PC-9 (cell line): ENCODE measurements around the gene C21orf58. TPM values are rescaled to one million over a fixed set of nuclear protein-coding genes. Genes with fewer than 3 reads are reported as not detected.
"Not testable (repeated sequence)": the region's sequence is repeated elsewhere in the genome, so short reads cannot be mapped to it uniquely, and the experiment has no call there.

Experiments used
- Bru-seq: library from RNA; stranded (reverse); fragments of 400-500 nt; gene quantifications from one replicate; lab custom pipeline; 2021; lab: Mats Ljungman, UMichigan
- BruChase-seq, 2 experiments: library from RNA; stranded (reverse); fragments of 400-500 nt; gene quantifications; one replicate each; lab custom pipeline; 2021; lab: Mats Ljungman, UMichigan
- BruUV-seq: library from RNA; stranded (reverse); fragments of 400-500 nt; replicated peaks from 2 replicates; lab custom pipeline; 2021; lab: Mats Ljungman, UMichigan
- CTCF ChIA-PET: fragments of 300-600 bp; sonication (Branson Sonifier 250); formaldehyde crosslinking; loops from one replicate; lab custom pipeline; 2022; ENCODE audit warnings: antibody characterized with exemption; lab: Charles Lee
- POLR2A ChIA-PET: fragments of 300-600 bp; sonication (Branson Sonifier 250); formaldehyde crosslinking; loops from one replicate; lab custom pipeline; 2022; ENCODE audit warnings: antibody characterized with exemption; ENCODE audit not compliant: unreplicated experiment; lab: Charles Lee
- DNase-seq, 2 experiments: peaks; one replicate each; pipeline versions ENCODE4 v3.0.0 to v3.0.0-alpha.2; 2015 to 2022; ENCODE audit warnings: mixed read lengths in 1 of 2
- H2AFZ ChIP-seq: fragments of 200-600 bp; sonication (generic); 2 replicates; pipeline ENCODE4 v1.8.1; 2017; ENCODE audit warnings: antibody characterized with exemption
- H3F3A ChIP-seq: fragments of 200-600 bp; sonication (generic); 2 replicates; pipeline ENCODE4 v1.8.1; 2017; ENCODE audit warnings: antibody characterized with exemption, mild to moderate bottlenecking, low read depth; ENCODE audit not compliant: insufficient read depth
- H3K27ac ChIP-seq: fragments of 200-600 bp; sonication (generic); 2 replicates; pipeline ENCODE4 v1.6.1; 2016; ENCODE audit warnings: mixed run types
- H3K27me3 ChIP-seq: fragments of 200-600 bp; sonication (generic); 2 replicates; pipeline ENCODE4 v1.6.1; 2016; ENCODE audit warnings: low read depth, mixed run types; ENCODE audit not compliant: insufficient read depth
- H3K36me3 ChIP-seq: fragments of 200-600 bp; sonication (generic); 2 replicates; pipeline ENCODE4 v1.6.1; 2016; ENCODE audit warnings: low read depth, mixed run types
- H3K4me1 ChIP-seq: fragments of 200-600 bp; sonication (generic); replicated peaks from 2 replicates; pipeline ENCODE4 v1.6.1; 2016; ENCODE audit warnings: mixed run types; ENCODE audit not compliant: insufficient read depth
- H3K4me2 ChIP-seq: fragments of 200-600 bp; sonication (generic); 2 replicates; pipeline ENCODE4 v1.6.1; 2017; ENCODE audit warnings: mixed run types
- H3K4me3 ChIP-seq: fragments of 200-600 bp; sonication (generic); 2 replicates; pipeline ENCODE4 v1.6.1; 2016; ENCODE audit warnings: mixed run types
- H3K79me2 ChIP-seq: fragments of 200-600 bp; sonication (generic); 2 replicates; pipeline ENCODE4 v1.6.1; 2017; ENCODE audit warnings: low read depth, mixed run types
- H3K9me2 ChIP-seq: fragments of 200-600 bp; sonication (generic); 2 replicates; pipeline ENCODE4 v1.8.1; 2017; ENCODE audit warnings: mild to moderate bottlenecking; ENCODE audit not compliant: insufficient read depth
- H3K9me3 ChIP-seq: fragments of 200-600 bp; sonication (generic); 2 replicates; pipeline ENCODE4 v1.8.1; 2016; ENCODE audit warnings: low read depth; ENCODE audit not compliant: insufficient read depth
- H4K20me1 ChIP-seq: fragments of 200-600 bp; sonication (generic); 2 replicates; pipeline ENCODE4 v1.8.1; 2017; ENCODE audit not compliant: insufficient read depth
- EZH2 ChIP-seq: fragments of 200-600 bp; sonication (generic); IDR thresholded peaks from 2 replicates; pipeline ENCODE4 v1.8.0; 2017; ENCODE audit warnings: antibody characterized with exemption, low read depth
- intact Hi-C: fragments of 100-400 bp; cut with micrococcal nuclease; formaldehyde crosslinking; loops from one replicate; pipeline ENCODE4 v1.10.0; 2022; ENCODE audit not compliant: unreplicated experiment
- long read RNA-seq: library from polyadenylated mRNA; stranded (forward); transcript quantifications from one replicate; pipeline ENCODE4 v2.0.0, GENCODE V29; 2022
- total RNA-seq: library from RNA; stranded (reverse); gene quantifications from 2 replicates; pipeline ENCODE4 v1.2.3, GENCODE V29; 2021
- TF ChIP-seq, protein P1 (sequence below): fragments of 200-600 bp; sonication (generic); conservative IDR thresholded peaks from 2 replicates; pipeline ENCODE4 v1.6.1; 2017; ENCODE audit warnings: mixed run types, antibody characterized with exemption, mild to moderate bottlenecking, moderate library complexity

C21orf58 gene
- total RNA-seq (28.9 and 30.7 TPM in 2 replicates), Bru-seq, nascent RNA (percentile 69 among the genes with signal in this experiment), BruChase-seq, experiment 1, labeled RNA remaining after a 2-hour chase (percentile 59 among the genes with signal in this experiment), BruChase-seq, experiment 2, labeled RNA remaining after a 6-hour chase (percentile 60 among the genes with signal in this experiment)
- long read RNA-seq, transcript C21orf58-201 (8 exons, 2,975 nt): major isoform, 5 of 27 reads
- long read RNA-seq, partial matches to known transcripts: 8 of 27 reads
- long read RNA-seq, other reads (novel, unspliced or antisense): 14 of 27 reads

- ChIA-PET CTCF (no interaction called here), POLR2A (no interaction called here)
- Histone ChIP-seq H4K20me1 (no peaks in the 10 kb centered on the region), H3K4me1 (peaks cover 16% of the 10 kb centered on the region), H3K27me3 (no peaks in the 10 kb centered on the region), H3K4me2 (peak within 1 kb of the TSS; percentile 99), H3K4me3 (peak within 1 kb of the TSS; percentile 98), H3K9me3 (no peaks in the 10 kb centered on the region), H3K27ac (peak within 1 kb of the TSS; percentile 80), H2AFZ (peak within 1 kb of the TSS; percentile 96), H3F3A (peaks cover 8% of the 10 kb centered on the region; the same call in 1 of the 2 replicates), H3K79me2 (peaks cover 59% of the 10 kb centered on the region), H3K9me2 (no peaks in the 10 kb centered on the region), H3K36me3 (no peaks in the 10 kb centered on the region)
- no TSS peak for BruUV-seq
- peak; percentile 86 to 96 for DNase-seq
- intact Hi-C loops: loop anchor here (1.0 kb wide), 1 partner anchor 38 kb away; the partner anchor contains the start of gene YBEY
- no peak for TF ChIP-seq EZH2
- TF ChIP-seq, protein P1, sequence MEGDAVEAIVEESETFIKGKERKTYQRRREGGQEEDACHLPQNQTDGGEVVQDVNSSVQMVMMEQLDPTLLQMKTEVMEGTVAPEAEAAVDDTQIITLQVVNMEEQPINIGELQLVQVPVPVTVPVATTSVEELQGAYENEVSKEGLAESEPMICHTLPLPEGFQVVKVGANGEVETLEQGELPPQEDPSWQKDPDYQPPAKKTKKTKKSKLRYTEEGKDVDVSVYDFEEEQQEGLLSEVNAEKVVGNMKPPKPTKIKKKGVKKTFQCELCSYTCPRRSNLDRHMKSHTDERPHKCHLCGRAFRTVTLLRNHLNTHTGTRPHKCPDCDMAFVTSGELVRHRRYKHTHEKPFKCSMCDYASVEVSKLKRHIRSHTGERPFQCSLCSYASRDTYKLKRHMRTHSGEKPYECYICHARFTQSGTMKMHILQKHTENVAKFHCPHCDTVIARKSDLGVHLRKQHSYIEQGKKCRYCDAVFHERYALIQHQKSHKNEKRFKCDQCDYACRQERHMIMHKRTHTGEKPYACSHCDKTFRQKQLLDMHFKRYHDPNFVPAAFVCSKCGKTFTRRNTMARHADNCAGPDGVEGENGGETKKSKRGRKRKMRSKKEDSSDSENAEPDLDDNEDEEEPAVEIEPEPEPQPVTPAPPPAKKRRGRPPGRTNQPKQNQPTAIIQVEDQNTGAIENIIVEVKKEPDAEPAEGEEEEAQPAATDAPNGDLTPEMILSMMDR: no peak
Measured at GRCh38 chr21:46323710-46324389, at the start of gene C21orf58, which contains the start of gene PCNT. Gene C21orf58 (minus strand): TSS chr21:46323870. CDS start chr21:46322738, 1,132 bp downstream. Gene PCNT (plus strand): TSS chr21:46324156. CDS start chr21:46324229, 73 bp downstream.

GRCh38 chr21:46372947-46373346 lies 49.3 kb upstream of the C21orf58 start:
- CTCF ChIA-PET, H3K79me2 ChIP-seq, H3K27ac ChIP-seq, DNase-seq, H4K20me1 ChIP-seq, H3K27me3 ChIP-seq, H3K9me2 ChIP-seq, H3K4me1 ChIP-seq, H3K4me3 ChIP-seq, BruUV-seq, H3K4me2 ChIP-seq, intact Hi-C loops, H3K36me3 ChIP-seq, H2AFZ ChIP-seq, POLR2A ChIA-PET, H3F3A ChIP-seq, H3K9me3 ChIP-seq: not testable (repeated sequence)

- no TSS peak for BruUV-seq
- Histone ChIP-seq H3K9me2 (no peaks in the 10 kb centered on the region), H3K27me3 (no peaks in the 10 kb centered on the region), H4K20me1 (no peaks in the 10 kb centered on the region), H3K9me3 (no peaks in the 10 kb centered on the region), H3K4me1 (no peaks in the 10 kb centered on the region), H3K36me3 (no peaks in the 10 kb centered on the region), H2AFZ (no peak overlapping the region), H3F3A (no peaks in the 10 kb centered on the region), H3K4me3 (no peak overlapping the region), H3K79me2 (no peaks in the 10 kb centered on the region), H3K4me2 (no peak overlapping the region), H3K27ac (no peak overlapping the region)
- CTCF ChIA-PET: no interaction called here
- POLR2A ChIA-PET: no interaction called here
- TF ChIP-seq EZH2: no peak
- TF ChIP-seq, protein P1: no peak
- intact Hi-C loops: no loop called here
- no peak for DNase-seq
Measured at GRCh38 chr21:46372014-46372485, 48.4 kb upstream of the C21orf58 start.
